GM19395 (cell line): ENCODE measurements around the gene SNRPA.
"Not testable (repeated sequence)": the region's sequence is repeated elsewhere in the genome, so short reads cannot be mapped to it uniquely, and the experiment has no call there.

Experiments
- ATAC-seq: cut with Tn5 transposase; IDR thresholded peaks from one replicate; pipeline ENCODE4 v1.9.1; 2021; ENCODE audit warnings: mild to moderate bottlenecking, moderate library complexity; ENCODE audit not compliant: unreplicated experiment

Gene SNRPA

GRCh38 chr19:40775632-40776022 is 24.6 kb downstream of the SNRPA start:
- ATAC-seq = no peak

DNA sequence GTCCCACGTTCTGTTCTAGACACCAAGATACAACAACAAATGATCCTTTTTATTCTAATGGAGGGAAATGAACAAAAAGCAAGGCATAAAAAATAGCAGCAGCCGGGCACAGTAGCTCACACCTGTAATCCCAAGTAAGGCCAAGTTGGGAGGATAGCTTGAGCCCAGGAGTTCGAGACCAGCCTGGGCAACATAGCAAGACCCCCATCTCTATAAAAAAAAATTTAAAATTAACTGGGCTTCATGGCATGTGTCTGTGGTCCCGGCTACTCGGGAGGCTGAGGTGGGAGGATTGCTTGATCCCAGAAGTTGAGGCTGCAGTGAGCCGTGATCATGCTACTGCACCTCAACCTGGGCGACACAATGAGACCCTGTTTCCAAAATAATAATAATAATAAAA is 25.4 kb downstream of the SNRPA start:
- no peak for ATAC-seq

GRCh38 chr19:40776932-40777644 is 26.1 kb downstream of the SNRPA start:
- peak; percentile 64 for ATAC-seq

DNA sequence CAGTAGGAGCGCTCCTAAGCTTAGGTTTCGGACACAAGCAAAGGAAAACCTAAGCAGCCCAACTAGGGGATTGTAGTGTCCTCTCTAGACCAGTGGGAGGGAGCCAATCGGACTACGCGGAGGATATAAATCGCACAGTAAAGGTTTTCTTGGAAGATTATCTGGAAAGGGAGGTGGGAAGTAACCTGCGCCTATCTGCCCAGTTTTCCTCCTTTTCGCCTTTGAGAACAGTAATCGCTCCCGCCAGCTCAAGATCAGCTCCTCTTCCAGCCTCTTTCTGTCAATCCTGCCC is 26.6 kb downstream of the SNRPA start:
- no peak for ATAC-seq

DNA sequence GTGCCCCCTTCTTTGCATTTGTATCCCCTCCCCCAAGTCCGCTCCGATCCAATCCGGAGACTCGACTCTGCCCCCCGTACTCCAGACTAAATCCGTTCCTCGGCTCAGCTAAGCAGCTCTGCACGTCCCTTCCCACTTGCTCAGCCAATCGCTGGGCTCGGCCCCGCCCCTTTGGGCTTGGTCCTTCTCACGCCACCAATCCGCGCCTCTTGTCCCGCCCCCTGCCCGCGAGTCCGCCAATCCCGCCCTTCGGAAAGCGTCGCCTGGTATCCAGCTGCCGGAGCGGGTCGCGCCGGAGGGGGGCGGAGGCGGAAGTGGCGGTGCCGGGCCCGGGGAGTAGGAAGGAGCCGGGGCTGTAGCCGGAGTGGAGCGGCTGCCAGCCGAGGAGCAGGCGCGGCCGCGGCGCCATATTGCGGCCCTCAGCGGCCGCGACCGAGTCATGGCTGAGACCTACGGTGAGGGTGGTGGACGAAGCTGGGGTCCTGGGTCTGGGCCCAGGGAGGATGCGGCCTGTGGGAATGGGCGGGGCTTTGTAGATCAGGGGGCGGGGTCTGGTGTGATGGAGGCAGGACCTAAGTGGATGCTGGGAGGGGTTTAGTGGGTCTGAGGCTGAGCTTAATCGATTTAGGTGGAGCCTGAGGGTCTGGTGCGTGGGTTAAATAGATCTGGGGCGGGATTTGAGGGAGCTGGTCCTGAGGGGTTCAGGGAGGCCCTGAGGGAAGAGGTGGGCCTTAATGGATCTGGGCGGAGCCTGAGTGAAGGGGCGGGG is 27.1 kb downstream of the SNRPA start, which contains the start of gene RAB4B:
Gene RAB4B, plus strand, starts transcription at position 311 of the 769 bp plus-strand sequence. Its CDS starts 129 bp downstream, at position 440.
- peak; percentile 59 for ATAC-seq

DNA sequence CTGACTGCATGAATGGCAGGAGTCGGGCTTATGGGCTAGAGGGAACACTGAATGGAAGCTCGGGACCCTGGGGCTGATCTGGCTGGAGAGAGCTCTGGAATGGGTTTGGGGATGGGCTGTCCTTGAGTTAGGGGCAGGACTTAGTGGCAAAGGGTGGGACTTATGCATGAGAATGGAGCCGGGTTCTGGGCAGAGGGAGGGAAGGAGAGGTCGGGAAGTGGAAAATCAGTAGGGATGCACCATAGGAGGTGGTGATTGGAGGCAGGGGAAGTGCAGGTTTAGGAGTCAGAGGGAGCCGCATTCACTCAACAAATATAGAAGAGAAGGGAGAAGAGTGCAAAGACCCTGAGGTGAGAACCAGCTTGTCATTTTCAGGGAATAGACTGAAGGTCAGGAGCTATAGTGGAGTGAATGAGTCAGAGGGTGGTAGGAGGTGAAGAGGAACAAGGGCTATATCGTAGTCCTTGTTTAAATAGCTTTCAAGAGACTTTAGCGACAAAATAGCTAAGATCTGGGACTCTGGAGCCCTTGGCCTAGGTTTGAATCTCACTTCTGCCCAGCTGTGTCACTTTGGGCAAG is 27.8 kb downstream of the SNRPA start:
- ATAC-seq = no peak

DNA sequence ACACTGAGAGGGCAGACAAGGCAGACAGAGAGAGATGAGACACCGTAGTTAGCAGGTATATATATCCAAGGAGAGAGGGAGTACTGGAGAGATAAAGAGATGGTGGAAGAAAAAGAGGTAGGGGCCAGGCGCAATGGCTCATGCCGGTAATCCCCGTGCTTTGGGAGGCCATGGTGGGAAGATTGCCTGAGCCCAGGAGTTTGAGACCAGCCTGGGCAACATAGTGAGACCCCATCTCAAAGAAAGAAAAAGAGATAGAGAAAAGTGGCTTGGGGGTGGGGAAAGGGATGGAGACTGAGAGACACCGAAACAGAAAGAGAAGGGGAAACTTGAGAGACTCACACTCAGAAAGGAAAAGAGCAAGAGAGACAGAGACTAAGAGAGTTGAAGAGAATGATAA is 29.6 kb downstream of the SNRPA start:
- no peak for ATAC-seq

- no peak for ATAC-seq
These were observed 30.1 kb downstream of the SNRPA start for GRCh38 chr19:40781140-40781539.

DNA sequence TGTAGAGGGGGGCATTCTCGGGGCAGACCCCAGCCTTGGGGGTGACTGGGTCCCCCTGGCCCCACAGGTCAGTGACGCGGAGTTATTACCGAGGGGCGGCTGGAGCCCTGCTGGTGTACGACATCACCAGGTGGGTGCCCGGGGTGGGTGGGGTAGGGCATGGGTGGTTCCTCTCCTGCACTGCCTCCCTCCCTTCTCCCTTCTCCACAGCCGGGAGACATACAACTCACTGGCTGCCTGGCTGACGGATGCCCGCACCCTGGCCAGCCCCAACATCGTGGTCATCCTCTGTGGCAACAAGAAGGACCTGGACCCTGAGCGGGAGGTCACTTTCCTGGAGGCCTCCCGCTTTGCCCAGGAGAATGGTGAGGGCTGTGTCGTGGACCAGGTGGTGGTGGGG is 32.7 kb downstream of the SNRPA start:
- no peak for ATAC-seq

GRCh38 chr19:40784146-40784545 is 33.1 kb downstream of the SNRPA start:
- ATAC-seq = not testable (repeated sequence)

- ATAC-seq = no peak
These were observed 34.5 kb downstream of the SNRPA start for GRCh38 chr19:40785526-40785925.

- ATAC-seq = no peak
These were observed 35.3 kb downstream of the SNRPA start for GRCh38 chr19:40786060-40787037.

GRCh38 chr19:40791349-40791748 is 40.3 kb downstream of the SNRPA start:
- no peak for ATAC-seq

DNA sequence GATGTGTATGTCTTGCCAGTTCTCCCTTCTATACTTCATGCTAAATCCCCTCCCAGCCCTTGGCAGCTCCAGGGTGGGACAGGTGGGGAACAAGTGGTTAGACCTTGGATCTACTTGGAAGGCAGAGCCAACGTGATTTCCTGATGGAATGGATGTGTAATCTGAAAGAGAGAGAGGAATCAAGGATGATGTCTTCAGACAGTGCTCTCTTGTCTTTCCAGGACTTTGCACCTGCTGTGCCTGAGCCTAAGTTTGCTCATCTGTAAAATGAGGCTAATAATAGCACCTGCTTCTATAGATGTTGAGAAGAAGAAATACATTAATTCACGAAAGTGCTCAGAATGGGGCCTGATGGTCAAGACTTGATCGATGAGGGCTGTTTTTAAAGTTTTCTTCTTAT is 41.0 kb downstream of the SNRPA start:
- no peak for ATAC-seq

DNA sequence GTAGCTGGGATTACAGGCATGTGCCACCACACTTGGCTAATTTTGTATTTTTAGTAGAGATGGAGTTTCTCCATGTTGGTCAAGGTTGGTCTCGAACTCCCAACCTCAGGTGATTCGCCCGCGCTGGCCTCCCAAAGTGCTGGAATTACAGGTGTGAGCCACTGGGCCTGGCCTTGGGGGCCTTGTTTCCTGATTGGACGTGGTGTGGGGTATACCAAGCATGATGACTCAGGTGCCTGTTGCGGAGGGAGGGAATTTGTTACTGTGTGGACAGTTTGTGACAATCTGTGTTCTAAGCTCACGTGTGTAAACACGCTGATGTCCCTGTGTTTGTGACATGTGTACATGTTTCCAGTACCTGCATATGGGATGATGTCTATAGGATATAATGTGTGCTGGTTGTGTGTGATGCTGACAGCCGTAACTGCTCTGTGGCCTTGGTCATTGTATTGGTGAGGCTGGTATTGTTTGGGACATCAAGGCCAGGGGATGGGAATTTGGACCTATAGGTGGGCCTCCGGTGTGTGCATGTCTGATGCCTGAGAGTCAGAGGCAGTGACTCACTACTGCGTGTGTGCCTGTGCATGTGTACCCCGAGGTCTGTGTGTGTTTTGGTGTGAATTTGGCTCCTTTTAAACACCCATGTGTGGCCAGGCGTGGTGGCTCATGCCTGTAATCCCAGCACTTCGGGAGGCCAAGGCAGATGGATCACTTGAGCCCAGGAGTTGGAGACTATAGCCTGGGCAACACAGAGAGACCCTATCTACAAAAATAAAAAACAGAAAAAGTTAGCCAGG is 46.4 kb downstream of the SNRPA start:
- no peak for ATAC-seq

GRCh38 chr19:40797963-40798682 is 47.1 kb downstream of the SNRPA start:
- peak; percentile 30 for ATAC-seq

DNA sequence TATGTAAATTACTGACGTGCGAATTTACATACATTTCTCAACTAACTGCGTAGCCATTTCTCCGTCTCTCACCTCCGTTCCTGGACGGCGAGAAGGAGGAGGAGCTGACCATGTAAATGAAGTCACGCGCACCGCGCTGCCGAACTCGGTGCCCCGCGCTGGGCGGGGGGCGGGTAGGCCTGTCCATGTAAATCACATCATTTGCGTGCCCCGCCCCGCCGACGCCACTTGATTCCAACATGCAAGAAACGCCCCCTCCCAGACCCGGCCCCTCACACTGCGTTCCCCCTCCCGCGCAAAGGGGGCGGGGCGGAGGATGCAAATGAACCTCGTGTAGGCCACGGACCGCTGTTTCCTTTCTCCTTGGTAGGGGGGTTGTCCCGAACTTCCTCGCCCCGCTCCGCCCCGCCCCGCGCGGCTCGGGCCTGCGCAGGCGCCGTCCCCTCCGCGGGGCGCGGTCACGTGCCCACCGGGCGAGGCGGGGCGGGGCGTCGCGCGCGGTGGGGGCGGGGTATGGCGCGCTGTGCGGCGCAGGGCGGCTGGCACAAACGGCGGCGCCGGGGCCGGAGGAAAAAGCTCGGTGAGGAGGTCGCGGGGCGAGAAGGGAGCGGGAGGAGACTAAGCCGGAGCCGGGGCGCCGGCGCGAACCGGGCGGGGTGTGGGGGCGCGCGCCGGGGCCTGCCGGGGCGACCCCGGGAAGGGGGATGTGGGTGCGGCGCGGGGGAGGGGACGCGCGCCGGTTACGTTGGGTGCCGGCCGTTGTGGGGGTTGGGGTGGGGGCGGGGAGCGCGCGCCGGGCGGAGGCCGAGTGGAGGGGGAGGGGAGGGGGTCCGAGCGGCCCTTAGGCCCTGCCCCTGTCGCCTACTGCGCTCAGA is 47.9 kb downstream of the SNRPA start, which contains the start of gene EGLN2:
Gene EGLN2, plus strand, starts transcription at position 509 of the 875 bp plus-strand sequence. CDS start 1,382 bp downstream, outside the sequence.
- peak; percentile 72 for ATAC-seq

GRCh38 chr19:40799558-40800338 is 48.7 kb downstream of the SNRPA start:
- ATAC-seq = no peak
